IMR-90 (cell line): Measurements from ENCODE around the gene RAB6A. TPM values are rescaled to one million over a fixed set of nuclear protein-coding genes. Genes with fewer than 3 reads are reported as not detected.

Experiments
- ATAC-seq: fragments of 200-7000 bp; cut with Tn5 transposase; 2 replicates; pipeline ENCODE4 v1.9.1; 2020; ENCODE audit warnings: low read depth, mild to moderate bottlenecking, moderate library complexity
- BruUV-seq: library from RNA; stranded (reverse); fragments of 400-500 nt; replicated peaks from 2 replicates; lab custom pipeline; 2021; lab: Mats Ljungman, UMichigan
- CTCF ChIA-PET: fragments of 300-600 bp; formaldehyde crosslinking; extraction: SDS; loops from one replicate; lab custom pipeline; 2021; ENCODE audit warnings: antibody characterized with exemption; lab: Yijun Ruan, JAX
- POLR2A ChIA-PET: fragments of 300-600 bp; sonication (Branson Sonifier 250); formaldehyde crosslinking; loops from one replicate; lab custom pipeline; 2022; ENCODE audit warnings: antibody characterized with exemption; ENCODE audit not compliant: unreplicated experiment; lab: Charles Lee
- DNase-seq: peaks from one replicate; pipeline ENCODE4 v3.0.0; 2013
- H2AFZ ChIP-seq: replicated peaks from 2 replicates; pipeline ENCODE3; 2013; ENCODE audit warnings: low read length, mild to moderate bottlenecking; ENCODE audit not compliant: poor library complexity
- H2AK5ac ChIP-seq: 2 replicates; pipeline ENCODE4 v1.6.1; 2013; ENCODE audit warnings: low read depth, low read length, inconsistent platforms
- H2AK9ac ChIP-seq: replicated peaks from 2 replicates; pipeline ENCODE3; 2013; ENCODE audit warnings: mild to moderate bottlenecking, low read depth, low read length, moderate library complexity; ENCODE audit not compliant: poor library complexity
- H2BK120ac ChIP-seq: 2 replicates; pipeline ENCODE4 v1.6.1; 2013; ENCODE audit warnings: low read depth, low read length, inconsistent platforms
- H2BK15ac ChIP-seq: 3 replicates; pipeline ENCODE4 v1.6.1; 2013; ENCODE audit warnings: low read depth, low read length, inconsistent platforms
- H2BK20ac ChIP-seq: 2 replicates; pipeline ENCODE4 v1.6.1; 2013; ENCODE audit warnings: low read depth, mild to moderate bottlenecking, inconsistent platforms, low read length, moderate library complexity
- H2BK5ac ChIP-seq: 2 replicates; pipeline ENCODE4 v1.6.1; 2013; ENCODE audit warnings: mild to moderate bottlenecking, low read depth, low read length, inconsistent platforms; ENCODE audit not compliant: poor library complexity, severe bottlenecking
- H3K14ac ChIP-seq: replicated peaks from 2 replicates; pipeline ENCODE4 v1.6.1; 2013; ENCODE audit warnings: low read depth, low read length, inconsistent platforms
- H3K18ac ChIP-seq: 2 replicates; pipeline ENCODE4 v1.6.1; 2013; ENCODE audit warnings: low read depth, low read length, control low read depth
- H3K23ac ChIP-seq: 2 replicates; pipeline ENCODE4 v1.6.1; 2013; ENCODE audit warnings: low read depth, low read length, inconsistent platforms
- H3K27ac ChIP-seq: 2 replicates; pipeline ENCODE4 v1.5.1; 2013; ENCODE audit warnings: mild to moderate bottlenecking, control low read depth, low read length; ENCODE audit not compliant: insufficient read depth
- H3K27me3 ChIP-seq: 2 replicates; pipeline ENCODE4 v1.6.1; 2013; ENCODE audit warnings: low read length; ENCODE audit not compliant: control insufficient read depth, insufficient read depth
- H3K36me3 ChIP-seq: 2 replicates; pipeline ENCODE4 v1.6.1; 2013; ENCODE audit warnings: low read length, mixed read lengths; ENCODE audit not compliant: control insufficient read depth, insufficient read depth
- H3K4ac ChIP-seq: 2 replicates; pipeline ENCODE4 v1.6.1; 2013; ENCODE audit warnings: low read depth, low read length, inconsistent platforms
- H3K4me1 ChIP-seq: 2 replicates; pipeline ENCODE4 v1.6.1; 2013; ENCODE audit warnings: low read length, mixed read lengths; ENCODE audit not compliant: control insufficient read depth, insufficient read depth
- H3K4me2 ChIP-seq: 2 replicates; pipeline ENCODE4 v1.6.1; 2013; ENCODE audit warnings: low read depth, mild to moderate bottlenecking, control low read depth, low read length, moderate library complexity
- H3K4me3 ChIP-seq: 2 replicates; pipeline ENCODE4 v1.5.1; 2013; ENCODE audit warnings: low read depth, mild to moderate bottlenecking, control low read depth, low read length, moderate library complexity; ENCODE audit not compliant: insufficient read depth
- H3K56ac ChIP-seq: 2 replicates; pipeline ENCODE4 v1.6.1; 2013; ENCODE audit warnings: low read length, inconsistent platforms; ENCODE audit not compliant: insufficient read depth; ENCODE audit errors: extremely low read depth
- H3K79me1 ChIP-seq, 2 experiments: 2 replicates each; pipeline ENCODE4 v1.6.1; 2013; ENCODE audit warnings: low read length in 2 of 2, inconsistent platforms in 1 of 2, low read depth in 1 of 2
- H3K9ac ChIP-seq: 2 replicates; pipeline ENCODE4 v1.6.1; 2013; ENCODE audit warnings: low read depth, low read length, control low read depth
- H3K9me1 ChIP-seq: 2 replicates; pipeline ENCODE4 v1.6.1; 2013; ENCODE audit warnings: low read length, inconsistent platforms; ENCODE audit not compliant: insufficient read depth
- H3K9me3 ChIP-seq: 2 replicates; pipeline ENCODE4 v1.6.1; 2013; ENCODE audit warnings: low read length; ENCODE audit not compliant: control insufficient read depth, insufficient read depth
- H4K20me1 ChIP-seq: 2 replicates; pipeline ENCODE4 v1.6.1; 2013; ENCODE audit warnings: low read length, inconsistent platforms; ENCODE audit not compliant: insufficient read depth
- H4K5ac ChIP-seq: 2 replicates; pipeline ENCODE4 v1.6.1; 2013; ENCODE audit warnings: mild to moderate bottlenecking, low read depth, low read length, control low read depth
- H4K8ac ChIP-seq, 2 experiments: 2 replicates each; pipeline ENCODE4 v1.6.1; 2013; ENCODE audit warnings: low read depth in 2 of 2, low read length in 2 of 2, control low read depth in 1 of 2, inconsistent platforms in 1 of 2
- H4K91ac ChIP-seq: 2 replicates; pipeline ENCODE4 v1.6.1; 2013; ENCODE audit warnings: low read depth, low read length, inconsistent platforms; ENCODE audit not compliant: insufficient read depth
- FOS ChIP-seq: fragments of 150-350 bp; IDR thresholded peaks from 2 replicates; pipeline ENCODE4 v1.6.1; 2016; ENCODE audit warnings: low read depth, low read length
- RFX5 ChIP-seq: IDR thresholded peaks from 2 replicates; pipeline ENCODE4 v1.8.0; 2012; ENCODE audit warnings: low read depth, mild to moderate bottlenecking, low read length, moderate library complexity
- WGBS, 2 experiments: methylation state at CpG; one replicate each; pipeline versions ENCODE4 v1.1.5 to v1.1.7; 2013; ENCODE audit warnings: missing lambda C conversion rate in 2 of 2; ENCODE audit not compliant: insufficient read length in 1 of 2; ENCODE audit errors: extremely low coverage in 2 of 2; 5-methylcytosine and 5-hydroxymethylcytosine counted together
- dilution Hi-C: fragments of 300-500 bp; cut with HindIII; formaldehyde crosslinking; loops from one replicate; pipeline ENCODE4 v1.14.3; 2018; ENCODE audit warnings: low sequenced_read_pairs; ENCODE audit not compliant: unreplicated experiment
- in situ Hi-C: fragments of 300-500 bp; cut with MboI; formaldehyde crosslinking; loops from 3 replicates; pipeline ENCODE4 v1.14.3; 2019; ENCODE audit warnings: low sequenced_read_pairs, inconsistent platforms, mixed read lengths
- intact Hi-C: fragments of 100-400 bp; cut with micrococcal nuclease; formaldehyde crosslinking; loops from 2 replicates; pipeline ENCODE4 v1.10.0; 2022
- polyA plus RNA-seq, 3 experiments: library from polyadenylated mRNA; depleted of rRNA; stranded (reverse); fragments of >200 nt; gene quantifications; 2 replicates each; pipeline ENCODE4 v1.2.3, GENCODE V29; 2012; ENCODE audit warnings: low replicate concordance in 1 of 3
- total RNA-seq: library from RNA; depleted of rRNA; stranded (reverse); fragments of >200 nt; gene quantifications from 2 replicates; pipeline ENCODE4 v1.2.3, GENCODE V29; 2012

The RAB6A gene
- total and polyA plus RNA-seq, 2 of the 4 experiments (the other 2 are of a cell fraction): 65.5 to 81.0 TPM

- no peaks in the 10 kb centered on the region for H3K9me3 ChIP-seq
- H4K5ac ChIP-seq: no peak overlapping the region
- no TSS peak for BruUV-seq
- TF ChIP-seq FOS (no peak), RFX5 (no peak)
- no peak overlapping the region for H2BK120ac ChIP-seq
- no peak overlapping the region for H4K91ac ChIP-seq
- POLR2A ChIA-PET: no interaction called here
- H4K20me1 ChIP-seq: no peaks in the 10 kb centered on the region
- H4K8ac ChIP-seq: no peak overlapping the region
- CTCF ChIA-PET: no interaction called here
- in situ Hi-C loops (loop anchor here (5.0 kb wide), 1 partner anchor 252 kb away; no protein-coding TSS in a partner anchor), dilution Hi-C loops (no loop called here), intact Hi-C loops (no loop called here)
- H2AK5ac ChIP-seq: no peak overlapping the region
- WGBS, 2 experiments: 80% methylated on average over 5 of the region's 7 CpGs; no CpG with 5 or more reads in 1 of the 2 experiments
- H3K4me1 ChIP-seq: no peaks in the 10 kb centered on the region
- H3K9me1 ChIP-seq: peaks cover 5% of the 10 kb centered on the region
- no peak overlapping the region for H3K4me3 ChIP-seq
- H3K4me2 ChIP-seq: no peak overlapping the region
- no peak overlapping the region for H3K4ac ChIP-seq
- no peak overlapping the region for H2BK5ac ChIP-seq
- DNase-seq: no peak
- no peaks in the 10 kb centered on the region for H3K36me3 ChIP-seq
- H2BK20ac ChIP-seq: no peak overlapping the region
- no peak overlapping the region for H2BK15ac ChIP-seq
- no peak overlapping the region for H3K23ac ChIP-seq
- H2AK9ac ChIP-seq: no peak overlapping the region
- no peaks in the 10 kb centered on the region for H3K79me1 ChIP-seq
- H3K9ac ChIP-seq: no peak overlapping the region
- no peak overlapping the region for H3K56ac ChIP-seq
- no peak overlapping the region for H3K18ac ChIP-seq
- peaks cover 8% of the 10 kb centered on the region; the same call in 1 of the 2 replicates for H3K27me3 ChIP-seq
- ATAC-seq: no peak
- H3K27ac ChIP-seq: no peak overlapping the region
- no peak overlapping the region for H3K14ac ChIP-seq
- no peak overlapping the region for H2AFZ ChIP-seq
Measured at GRCh38 chr11:73654482-73655021, 106.3 kb downstream of the RAB6A start.
